Activated CD8-positive, alpha-beta memory T cell treated with anti-CD3 and anti-CD28 coated beads for 1 hour (primary cell): ENCODE measurements around the gene NACC2.
"Not testable (repeated sequence)": the region's sequence is repeated elsewhere in the genome, so short reads cannot be mapped to it uniquely, and the experiment has no call there.

Experiments
- DNase-seq, 2 donors: peaks; one replicate each; pipeline ENCODE4 v3.0.0-alpha.2; 2020; ENCODE audit warnings: low read depth in 1 of 2; ENCODE audit errors: extremely low read depth in 1 of 2

Gene NACC2

GRCh38 chr9:136111190-136111589 lies 16.1 kb upstream of the NACC2 start:
- DNase-seq = no peak

DNA sequence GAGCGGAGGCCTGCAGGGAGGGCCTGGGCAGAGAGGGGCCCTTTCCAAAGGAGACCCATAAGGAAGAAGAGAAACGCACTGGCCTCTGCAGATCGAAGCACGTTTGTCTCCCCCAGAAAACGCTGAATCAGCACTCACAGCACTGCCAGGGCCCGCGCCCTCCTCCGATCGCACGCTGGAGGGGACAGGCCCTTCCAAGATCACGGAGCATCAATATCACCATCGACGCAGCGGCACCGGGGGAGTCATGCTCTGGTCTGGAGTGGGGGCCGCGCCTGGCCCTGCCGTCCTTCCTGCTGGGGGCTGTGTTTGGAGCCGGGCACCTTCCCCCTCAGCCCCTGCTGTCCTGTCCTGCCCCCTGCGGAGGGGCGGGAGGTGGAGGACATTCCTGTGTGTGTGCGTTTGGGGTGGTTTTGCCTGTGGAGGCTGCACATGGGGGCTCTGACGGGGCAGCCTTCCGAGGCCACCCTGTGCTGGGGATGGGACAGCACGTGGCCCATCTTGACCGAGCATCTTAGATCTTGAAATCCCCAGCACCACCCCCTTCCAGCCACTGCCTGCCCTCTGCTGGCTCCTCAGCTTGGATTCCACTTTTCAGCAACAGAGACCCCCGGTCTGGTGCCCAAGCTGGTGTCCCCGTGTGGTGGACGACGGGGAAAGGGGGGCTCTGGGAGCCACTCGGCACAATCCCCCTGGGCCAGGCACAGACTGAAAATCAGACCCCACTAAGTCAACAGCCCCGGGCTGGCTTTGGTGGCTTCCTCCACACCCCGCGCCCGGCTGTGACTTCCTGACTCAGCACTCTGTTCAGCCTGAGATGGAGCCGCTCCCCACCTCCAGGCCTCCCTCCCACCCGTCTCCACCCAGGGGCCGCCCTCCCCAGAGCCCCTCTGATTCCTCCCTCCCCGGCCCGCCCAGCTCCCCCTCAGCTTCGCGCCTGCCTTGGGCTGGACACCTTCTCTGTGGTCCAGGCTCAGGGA lies 15.3 kb upstream of the NACC2 start:
- no peak for DNase-seq

DNA sequence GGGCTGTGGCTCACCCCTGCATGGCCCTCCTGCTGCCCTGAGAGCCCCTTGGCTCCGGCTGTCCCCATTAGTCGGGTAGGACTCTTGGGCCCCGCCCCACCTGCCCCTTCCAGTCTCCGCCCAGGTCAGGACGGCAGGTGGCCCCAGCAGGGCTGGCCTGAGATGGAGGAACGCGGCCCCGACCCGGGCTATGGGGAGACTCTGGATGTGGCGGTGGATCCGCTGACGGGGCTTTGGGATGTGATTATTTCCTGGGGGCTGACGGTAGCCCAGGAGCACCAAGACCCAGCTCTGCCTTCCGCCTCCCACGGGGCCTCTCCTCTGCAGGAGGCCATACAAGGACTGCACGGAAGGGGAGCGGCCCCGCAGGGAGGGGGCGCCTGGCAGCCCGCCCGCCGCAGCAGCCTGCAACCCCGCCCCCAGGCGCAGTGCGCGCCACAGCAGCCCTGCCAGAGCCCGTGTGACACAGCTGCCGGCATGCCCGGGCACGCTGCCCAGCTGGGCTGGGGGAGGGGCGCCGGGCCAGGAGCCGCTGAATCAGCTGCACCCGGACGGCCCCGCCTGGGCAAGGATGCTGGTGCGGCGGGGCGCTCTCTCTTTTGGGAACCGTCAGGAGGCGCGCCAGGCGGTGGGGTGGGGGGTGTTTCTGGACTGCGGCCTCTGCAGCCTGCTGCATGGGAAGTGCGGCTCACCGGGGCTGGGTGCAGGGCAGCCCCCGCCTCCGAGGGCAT lies 14.4 kb upstream of the NACC2 start:
- DNase-seq = peak; percentile 71 to 85

DNA sequence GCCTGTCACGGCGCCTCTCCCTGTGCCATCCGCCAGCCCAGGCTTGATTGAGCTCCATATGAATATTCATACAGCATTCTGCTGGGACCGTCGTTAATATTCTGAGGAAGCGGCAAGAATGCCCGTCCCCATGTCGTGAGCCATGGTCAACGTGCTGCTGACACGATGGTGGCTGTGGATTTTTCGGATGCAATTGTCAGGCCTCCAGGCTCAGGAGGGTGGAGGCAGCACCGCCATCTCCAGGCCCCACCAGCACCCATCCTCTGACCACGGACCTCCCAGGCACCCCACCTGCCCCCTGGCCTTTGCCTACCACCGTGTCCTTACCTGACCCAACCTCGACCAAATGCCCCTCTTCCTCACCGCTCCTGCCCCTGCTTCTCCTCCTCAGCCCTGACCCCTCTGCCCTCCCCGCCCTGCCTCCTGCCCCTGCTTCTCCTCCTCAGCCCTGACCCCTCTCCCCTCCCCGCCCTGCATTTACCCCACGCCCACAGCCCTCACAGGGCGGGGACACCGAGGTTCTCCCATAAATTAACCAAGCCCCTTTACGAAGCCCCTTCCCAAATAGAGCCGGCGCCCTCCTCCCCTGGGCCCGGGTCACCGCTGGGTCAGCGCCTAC lies 13.7 kb upstream of the NACC2 start:
- DNase-seq = no peak

DNA sequence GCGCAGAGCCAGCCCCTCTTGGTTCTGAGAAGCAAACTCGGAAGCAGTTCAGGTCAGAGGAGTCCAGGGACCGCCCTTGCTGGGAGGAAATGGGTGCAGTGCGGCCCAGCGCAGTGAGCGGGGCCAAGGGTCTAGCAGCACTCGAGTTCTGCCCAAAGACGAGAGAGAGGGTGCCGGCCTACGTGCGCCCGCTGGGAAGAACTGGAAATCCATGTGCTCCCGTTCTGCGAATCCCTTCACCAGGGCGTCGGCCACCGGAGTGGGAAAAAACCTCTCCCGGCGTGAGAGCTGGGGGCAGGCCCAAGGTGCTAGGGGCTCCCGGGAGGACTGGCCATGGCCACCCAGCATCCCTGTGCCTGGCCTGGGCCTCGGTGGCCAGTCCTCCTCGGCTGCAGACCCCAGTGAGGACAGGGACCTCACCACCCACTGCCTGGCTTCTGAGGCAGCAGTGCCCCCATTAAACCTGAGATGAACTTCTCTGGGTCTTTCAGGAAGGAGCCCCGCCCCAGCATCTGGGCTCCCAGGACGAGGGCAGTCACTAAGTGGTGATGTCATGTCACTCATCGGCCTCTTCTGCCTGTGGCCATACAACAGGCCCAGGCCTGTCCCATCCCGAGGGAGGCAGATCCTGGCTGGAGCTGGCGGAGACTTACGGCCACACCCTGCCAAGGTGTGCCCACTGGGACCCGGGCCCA lies 13.0 kb upstream of the NACC2 start:
- DNase-seq = no peak

GRCh38 chr9:136107155-136107952 lies 12.3 kb upstream of the NACC2 start:
- DNase-seq = no peak

GRCh38 chr9:136105398-136106135 lies 10.5 kb upstream of the NACC2 start:
- no peak for DNase-seq

DNA sequence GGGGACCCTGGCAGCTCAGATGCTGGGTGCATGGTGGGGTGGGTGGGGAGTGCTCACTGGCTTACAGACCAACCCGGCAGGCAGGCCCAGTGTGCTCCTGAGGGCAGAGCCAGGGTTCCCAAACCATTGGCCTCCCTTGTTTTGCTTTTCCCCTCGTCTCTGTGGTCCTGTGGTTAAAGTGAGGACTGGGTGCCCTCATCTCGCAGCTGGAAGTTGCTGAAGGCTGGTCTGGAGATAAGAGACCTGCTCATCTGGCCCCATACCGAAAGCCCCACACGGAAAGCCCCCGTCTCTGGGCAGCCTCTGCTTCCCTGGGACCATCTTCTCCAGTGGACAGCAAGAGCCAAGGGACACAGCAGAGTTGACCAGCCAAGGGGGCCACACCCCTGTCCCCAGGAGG lies 9.8 kb upstream of the NACC2 start:
- DNase-seq = no peak

GRCh38 chr9:136104488-136104800 lies 9.4 kb upstream of the NACC2 start:
- DNase-seq = no peak

- no peak for DNase-seq
These were observed 8.8 kb upstream of the NACC2 start for GRCh38 chr9:136103651-136104487.

DNA sequence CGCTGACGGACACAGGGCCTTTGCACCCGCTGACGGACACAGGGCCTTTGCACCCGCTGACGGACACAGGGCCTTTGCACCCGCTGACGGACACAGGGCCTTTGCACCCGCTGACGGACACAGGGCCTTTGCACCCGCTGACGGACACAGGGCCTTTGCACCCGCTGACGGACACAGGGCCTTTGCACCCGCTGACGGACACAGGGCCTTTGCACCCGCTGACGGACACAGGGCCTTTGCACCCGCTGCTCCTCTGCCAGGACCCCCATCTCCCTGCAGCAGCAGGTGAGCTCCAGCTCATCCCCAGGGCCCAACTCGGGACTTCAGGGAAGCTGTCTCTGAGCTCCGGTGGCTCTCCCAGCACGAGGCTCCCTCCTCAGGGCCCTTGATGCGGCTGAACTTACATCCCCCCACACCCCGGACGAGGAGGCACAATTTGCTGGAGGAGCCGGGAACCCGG lies 6.6 kb upstream of the NACC2 start:
- DNase-seq = not testable (repeated sequence)

DNA sequence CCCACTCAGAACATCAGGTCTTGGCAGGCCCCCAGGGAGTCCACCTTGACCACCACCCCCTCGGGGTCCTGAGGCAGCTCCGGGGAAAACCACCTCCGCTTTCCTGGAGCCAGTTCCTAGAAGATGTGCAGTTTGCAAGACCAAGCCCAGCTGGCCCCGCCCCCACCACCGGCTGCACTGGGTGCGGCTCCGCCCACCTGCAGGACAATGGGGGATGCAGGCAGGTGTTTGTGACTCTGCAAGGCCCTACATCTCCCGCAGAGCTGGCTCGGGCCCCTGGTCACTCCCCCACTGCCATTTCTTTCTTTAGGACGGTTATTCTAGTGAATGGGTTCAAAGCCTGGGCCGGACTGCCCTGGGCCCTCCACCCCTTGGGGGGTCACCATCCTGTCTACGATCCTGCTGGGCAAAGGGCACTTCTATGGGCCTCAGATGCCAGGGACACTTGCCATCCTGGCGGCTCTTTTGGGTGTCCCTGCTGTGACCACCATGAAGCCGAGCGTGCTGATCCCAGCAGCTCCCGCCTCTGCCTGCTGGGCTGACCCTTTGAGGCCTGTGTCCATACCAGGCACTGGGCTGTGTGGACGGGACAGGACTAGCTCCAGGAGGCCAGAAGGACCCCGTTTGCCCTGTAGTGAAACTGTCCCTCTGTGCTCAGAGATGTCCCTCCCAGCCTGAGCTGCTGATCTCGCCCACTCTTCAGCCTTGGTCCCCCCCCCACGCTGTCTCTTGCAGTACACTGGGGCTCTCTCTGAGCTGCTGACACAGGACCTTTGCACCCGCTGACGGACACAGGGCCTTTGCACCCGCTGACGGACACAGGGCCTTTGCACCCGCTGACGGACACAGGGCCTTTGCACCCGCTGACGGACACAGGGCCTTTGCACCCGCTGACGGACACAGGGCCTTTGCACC lies 5.9 kb upstream of the NACC2 start:
- no peak for DNase-seq

DNA sequence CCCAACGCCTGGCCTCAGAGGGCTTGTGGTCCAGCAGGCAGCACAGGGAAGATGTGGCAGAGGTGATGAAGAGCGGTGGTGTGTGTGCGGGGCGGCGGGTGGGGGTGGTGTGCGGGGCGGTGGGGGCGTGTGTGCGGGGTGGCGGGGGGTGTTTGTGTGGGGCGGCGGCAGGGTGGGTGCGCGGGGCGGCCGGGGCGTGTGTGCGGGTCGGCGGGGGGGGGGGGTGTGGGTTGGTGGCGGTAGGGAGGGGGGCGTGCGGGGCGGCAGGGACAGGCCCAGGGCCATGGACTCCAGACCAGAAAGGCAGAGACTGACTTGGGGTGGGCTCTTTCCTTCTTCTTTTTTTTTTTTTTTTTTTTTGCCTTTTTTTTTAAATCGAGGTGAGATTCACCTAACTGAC lies 4.5 kb upstream of the NACC2 start:
- no peak for DNase-seq

DNA sequence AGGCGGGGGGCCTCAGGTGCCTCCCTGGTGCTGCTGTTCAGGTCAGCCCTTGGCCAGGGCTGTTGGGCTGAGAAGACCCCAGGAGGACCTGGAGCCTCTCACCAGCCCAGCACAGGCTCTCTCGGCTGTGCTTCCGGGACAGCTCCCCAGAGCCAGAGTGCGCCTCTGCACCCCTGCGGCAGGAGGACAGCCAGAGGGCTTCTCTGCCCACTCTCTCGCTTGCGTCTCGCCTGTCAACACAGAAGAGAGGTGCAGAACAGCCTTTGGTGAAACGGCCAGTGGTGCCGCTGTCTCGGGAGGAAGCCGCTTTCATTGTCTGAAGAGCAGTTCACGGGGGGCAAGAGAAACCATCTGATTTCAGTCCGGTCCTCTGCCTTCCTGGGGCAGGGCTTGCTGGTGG lies 3.8 kb upstream of the NACC2 start:
- no peak for DNase-seq

DNA sequence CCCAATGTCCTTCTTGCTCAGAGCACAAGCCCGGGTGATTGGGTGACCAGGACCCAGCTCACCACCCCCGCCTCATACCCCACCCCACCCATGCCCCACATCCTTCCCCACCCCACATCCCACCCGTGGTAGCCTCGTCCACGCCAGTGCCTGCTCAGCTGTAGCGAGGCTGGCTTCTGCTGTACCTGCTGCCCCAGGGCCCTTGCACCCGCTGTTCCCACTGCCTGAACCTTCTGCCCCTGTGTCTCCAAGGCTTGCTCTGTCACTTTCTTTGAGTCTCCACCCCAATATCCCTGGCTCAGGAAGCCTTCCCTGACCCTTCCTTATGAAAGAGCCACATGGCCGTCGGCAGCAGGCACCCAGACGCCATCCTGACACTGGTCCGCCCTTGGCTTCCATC lies 3.1 kb upstream of the NACC2 start:
- DNase-seq = no peak

DNA sequence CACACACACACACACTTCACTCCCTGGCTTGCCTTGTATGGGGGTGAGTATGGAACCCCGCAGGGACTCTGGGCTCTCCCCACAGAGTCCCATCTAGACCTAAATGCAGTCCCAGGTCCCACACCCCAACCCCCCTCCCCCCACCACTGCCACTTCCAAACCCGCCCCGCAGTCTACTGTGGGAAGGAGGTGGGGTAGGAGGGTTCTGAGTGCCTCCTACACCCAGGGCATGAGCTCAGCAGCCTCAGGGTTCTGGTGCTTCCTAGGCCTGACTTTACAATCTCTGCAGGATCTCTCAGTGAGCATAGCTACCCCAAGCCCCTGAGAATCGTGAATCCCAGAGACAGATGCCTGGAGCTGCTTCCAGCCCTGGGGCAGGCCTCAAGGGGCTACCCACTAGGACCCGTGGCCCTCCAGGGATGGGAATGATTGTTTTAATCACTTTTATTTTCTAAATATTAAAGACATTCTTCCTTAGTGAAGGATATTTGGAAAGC lies 1.5 kb upstream of the NACC2 start:
- DNase-seq = no peak
